Thyroid gland (tissue), 4 donors: Measurements from ENCODE around the gene FBRSL1.

Experiments
- POLR2A ChIP-seq, 2 donors: fragments of 450-650 bp; IDR thresholded peaks; one replicate each; pipeline ENCODE4 v1.6.1; 2017; ENCODE audit warnings: antibody characterized with exemption in 2 of 2, mild to moderate bottlenecking in 2 of 2, moderate library complexity in 1 of 2
- TF ChIP-seq, protein P1 (sequence below), 6 experiments: fragments of 200-600 bp in 3 of 6; fragments of 450-650 bp in 3 of 6; sonication (generic) in 3 of 6; IDR thresholded peaks; one replicate each; pipeline ENCODE4 v1.5.1; 2016 to 2019; ENCODE audit warnings: antibody characterized with exemption in 6 of 6, mild to moderate bottlenecking in 2 of 6, inconsistent platforms in 1 of 6, moderate library complexity in 1 of 6

DNA sequence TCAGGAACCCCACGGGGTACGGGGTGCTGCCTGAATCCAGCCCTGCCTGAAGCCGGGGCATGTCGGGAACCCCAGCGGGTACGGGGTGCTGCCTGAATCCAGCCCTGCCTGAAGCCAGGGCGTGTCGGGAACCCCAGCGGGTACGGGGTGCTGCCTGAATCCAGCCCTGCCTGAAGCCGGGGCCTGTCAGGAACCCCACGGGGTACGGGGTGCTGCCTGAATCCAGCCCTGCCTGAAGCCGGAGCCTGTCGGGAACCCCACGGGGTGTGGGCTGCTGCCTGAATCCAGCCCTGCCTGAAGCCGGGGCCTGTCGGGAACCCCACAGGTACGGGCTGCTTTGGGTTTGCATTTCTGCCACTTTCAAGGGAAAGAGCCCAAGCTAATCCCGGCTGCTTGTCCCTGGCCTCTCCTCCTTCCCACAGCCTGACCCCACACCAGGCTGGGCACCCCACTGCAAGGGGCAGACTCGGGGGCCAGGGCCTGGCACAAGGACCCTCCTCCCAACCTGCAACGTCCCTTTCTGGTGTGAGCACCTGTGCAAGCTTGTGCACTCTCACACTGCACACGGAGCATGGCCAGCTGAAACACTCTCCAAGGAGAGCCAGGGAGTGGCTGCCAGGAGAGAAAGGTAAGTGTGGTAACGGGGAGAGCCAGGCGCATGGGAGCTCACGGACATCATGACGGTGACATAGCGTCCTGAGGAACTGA is 5.6 kb upstream of the FBRSL1 start:
- TF ChIP-seq, protein P1, sequence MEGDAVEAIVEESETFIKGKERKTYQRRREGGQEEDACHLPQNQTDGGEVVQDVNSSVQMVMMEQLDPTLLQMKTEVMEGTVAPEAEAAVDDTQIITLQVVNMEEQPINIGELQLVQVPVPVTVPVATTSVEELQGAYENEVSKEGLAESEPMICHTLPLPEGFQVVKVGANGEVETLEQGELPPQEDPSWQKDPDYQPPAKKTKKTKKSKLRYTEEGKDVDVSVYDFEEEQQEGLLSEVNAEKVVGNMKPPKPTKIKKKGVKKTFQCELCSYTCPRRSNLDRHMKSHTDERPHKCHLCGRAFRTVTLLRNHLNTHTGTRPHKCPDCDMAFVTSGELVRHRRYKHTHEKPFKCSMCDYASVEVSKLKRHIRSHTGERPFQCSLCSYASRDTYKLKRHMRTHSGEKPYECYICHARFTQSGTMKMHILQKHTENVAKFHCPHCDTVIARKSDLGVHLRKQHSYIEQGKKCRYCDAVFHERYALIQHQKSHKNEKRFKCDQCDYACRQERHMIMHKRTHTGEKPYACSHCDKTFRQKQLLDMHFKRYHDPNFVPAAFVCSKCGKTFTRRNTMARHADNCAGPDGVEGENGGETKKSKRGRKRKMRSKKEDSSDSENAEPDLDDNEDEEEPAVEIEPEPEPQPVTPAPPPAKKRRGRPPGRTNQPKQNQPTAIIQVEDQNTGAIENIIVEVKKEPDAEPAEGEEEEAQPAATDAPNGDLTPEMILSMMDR (IDR thresholded peaks at IDR 0.05): no peak
- no peak for TF ChIP-seq POLR2A (IDR thresholded peaks at IDR 0.05)
